ENCODE measurements around the gene BCL6B. TPM values are rescaled to one million over a fixed set of nuclear protein-coding genes. Genes with fewer than 3 reads are reported as not detected.

BCL6B gene
- total RNA-seq, 3 donors from 2014 or later = 1.4 to 5.9 (median 4.1) TPM

DNA sequence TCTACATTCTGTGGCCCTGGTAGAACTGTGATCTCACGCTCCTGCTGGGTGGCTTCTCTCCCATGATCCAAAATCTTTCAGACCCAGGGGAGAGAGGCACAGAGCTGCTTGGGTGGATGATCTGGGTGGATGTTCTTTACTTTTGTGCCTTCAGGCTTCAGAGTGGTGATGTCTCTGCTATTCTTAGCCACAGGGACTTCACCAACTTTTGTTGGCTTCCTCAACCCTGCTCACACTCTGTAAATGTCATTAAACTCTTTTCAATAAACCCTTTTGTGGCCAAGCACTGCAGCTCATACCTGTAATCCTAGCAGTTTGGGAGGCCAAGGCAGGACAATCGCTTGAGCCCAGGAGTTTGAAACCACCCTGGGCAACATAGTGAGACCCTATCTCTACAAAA, 49.6 kb downstream of the BCL6B start:
- no peaks in the 10 kb centered on the region for H3K4me1 ChIP-seq
- no peaks in the 10 kb centered on the region for H3K36me3 ChIP-seq
- DNase-seq (ENCODE audit: low spot score in 2 of 2) = no peak
- TF ChIP-seq POLR2AphosphoS5 (IDR thresholded peaks at IDR 0.05) (no peak), POLR2A (IDR thresholded peaks at IDR 0.05) (no peak)
- TF ChIP-seq, protein P1, sequence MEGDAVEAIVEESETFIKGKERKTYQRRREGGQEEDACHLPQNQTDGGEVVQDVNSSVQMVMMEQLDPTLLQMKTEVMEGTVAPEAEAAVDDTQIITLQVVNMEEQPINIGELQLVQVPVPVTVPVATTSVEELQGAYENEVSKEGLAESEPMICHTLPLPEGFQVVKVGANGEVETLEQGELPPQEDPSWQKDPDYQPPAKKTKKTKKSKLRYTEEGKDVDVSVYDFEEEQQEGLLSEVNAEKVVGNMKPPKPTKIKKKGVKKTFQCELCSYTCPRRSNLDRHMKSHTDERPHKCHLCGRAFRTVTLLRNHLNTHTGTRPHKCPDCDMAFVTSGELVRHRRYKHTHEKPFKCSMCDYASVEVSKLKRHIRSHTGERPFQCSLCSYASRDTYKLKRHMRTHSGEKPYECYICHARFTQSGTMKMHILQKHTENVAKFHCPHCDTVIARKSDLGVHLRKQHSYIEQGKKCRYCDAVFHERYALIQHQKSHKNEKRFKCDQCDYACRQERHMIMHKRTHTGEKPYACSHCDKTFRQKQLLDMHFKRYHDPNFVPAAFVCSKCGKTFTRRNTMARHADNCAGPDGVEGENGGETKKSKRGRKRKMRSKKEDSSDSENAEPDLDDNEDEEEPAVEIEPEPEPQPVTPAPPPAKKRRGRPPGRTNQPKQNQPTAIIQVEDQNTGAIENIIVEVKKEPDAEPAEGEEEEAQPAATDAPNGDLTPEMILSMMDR (IDR thresholded peaks at IDR 0.05) = no peak
- H3K27me3 ChIP-seq = no peaks in the 10 kb centered on the region
- H3K9me3 ChIP-seq = peaks cover 10 to 14% of the 10 kb centered on the region in 2 donors
- no peak overlapping the region for H3K27ac ChIP-seq
- H3K4me3 ChIP-seq = no peak overlapping the region
- intact Hi-C loops (cut with DNase I; ENCODE audit: low total_unique reads) = no loop called here

DNA sequence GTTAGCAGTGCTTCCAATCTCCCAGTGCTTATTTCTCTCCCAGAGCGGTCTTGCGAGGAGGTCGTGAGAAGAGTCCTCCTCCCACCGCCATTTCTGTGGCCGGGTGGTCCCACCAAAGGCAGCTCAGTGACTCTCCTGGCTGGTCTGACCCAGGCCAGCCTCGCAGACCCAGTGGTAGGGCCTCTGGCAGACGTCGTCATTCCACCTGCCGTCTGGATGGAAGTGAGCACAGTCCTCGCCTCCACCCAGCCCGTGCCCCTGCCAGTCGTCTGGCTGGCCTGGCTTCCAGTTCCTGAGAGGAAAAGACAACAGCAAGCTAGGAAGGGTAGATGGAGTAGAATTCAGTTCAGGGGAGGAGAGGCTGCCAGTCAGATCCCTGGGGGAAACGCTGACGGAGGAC, 52.1 kb downstream of the BCL6B start:
- Histone ChIP-seq H3K27ac (no peak overlapping the region), H3K27me3 (no peaks in the 10 kb centered on the region), H3K4me1 (no peaks in the 10 kb centered on the region), H3K36me3 (no peaks in the 10 kb centered on the region), H3K9me3 (no peaks in the 10 kb centered on the region), H3K4me3 (no peak overlapping the region)
- TF ChIP-seq POLR2AphosphoS5 (IDR thresholded peaks at IDR 0.05) (no peak), POLR2A (IDR thresholded peaks at IDR 0.05) (no peak)
- TF ChIP-seq, protein P1 (IDR thresholded peaks at IDR 0.05) = no peak
- peak in 1 of 2 donors; percentile 19 for DNase-seq (ENCODE audit: low spot score in 2 of 2)
- intact Hi-C loops (cut with DNase I; ENCODE audit: low total_unique reads) = no loop called here

DNA sequence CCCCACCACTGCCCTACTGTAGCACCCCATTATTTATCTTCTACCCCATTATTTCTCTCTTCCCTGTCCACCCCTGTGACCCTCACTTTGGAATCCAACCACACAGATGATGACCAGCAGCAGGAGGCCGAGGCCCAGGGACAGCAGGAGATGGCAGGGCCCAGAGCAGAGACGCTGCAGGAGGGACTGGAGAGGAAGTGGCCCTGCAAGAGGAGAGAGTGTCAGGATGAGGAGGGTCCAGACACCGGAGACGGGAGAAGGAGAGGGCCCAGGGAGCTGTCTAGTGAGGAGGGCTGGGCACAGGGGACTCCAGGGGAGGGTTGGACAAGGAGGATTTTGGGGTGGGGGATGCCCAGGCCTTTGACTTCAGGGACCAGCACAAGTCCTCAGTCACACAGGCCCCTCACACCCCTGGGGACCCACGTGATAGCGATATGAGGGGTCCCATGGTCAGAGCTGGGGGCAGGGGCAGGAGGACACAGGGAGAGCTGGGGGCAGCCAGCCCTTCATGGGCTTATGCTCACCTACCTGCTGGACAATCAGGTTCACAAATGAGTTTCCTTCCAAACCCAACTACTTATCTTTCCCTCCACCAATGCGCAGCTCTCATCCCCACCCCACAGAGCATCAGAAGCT, 55.2 kb downstream of the BCL6B start:
- intact Hi-C loops (cut with DNase I; ENCODE audit: low total_unique reads) = no loop called here
- no peaks in the 10 kb centered on the region for H3K4me1 ChIP-seq
- no peak overlapping the region for H3K4me3 ChIP-seq
- no peaks in the 10 kb centered on the region for H3K9me3 ChIP-seq
- H3K36me3 ChIP-seq = no peaks in the 10 kb centered on the region
- DNase-seq (ENCODE audit: low spot score in 2 of 2) = peak in 1 of 2 donors; percentile 35
- TF ChIP-seq POLR2A (IDR thresholded peaks at IDR 0.05) (no peak), POLR2AphosphoS5 (IDR thresholded peaks at IDR 0.05) (no peak)
- TF ChIP-seq, protein P1 (IDR thresholded peaks at IDR 0.05) = no peak
- H3K27ac ChIP-seq = no peak overlapping the region
- no peaks in the 10 kb centered on the region for H3K27me3 ChIP-seq

DNA sequence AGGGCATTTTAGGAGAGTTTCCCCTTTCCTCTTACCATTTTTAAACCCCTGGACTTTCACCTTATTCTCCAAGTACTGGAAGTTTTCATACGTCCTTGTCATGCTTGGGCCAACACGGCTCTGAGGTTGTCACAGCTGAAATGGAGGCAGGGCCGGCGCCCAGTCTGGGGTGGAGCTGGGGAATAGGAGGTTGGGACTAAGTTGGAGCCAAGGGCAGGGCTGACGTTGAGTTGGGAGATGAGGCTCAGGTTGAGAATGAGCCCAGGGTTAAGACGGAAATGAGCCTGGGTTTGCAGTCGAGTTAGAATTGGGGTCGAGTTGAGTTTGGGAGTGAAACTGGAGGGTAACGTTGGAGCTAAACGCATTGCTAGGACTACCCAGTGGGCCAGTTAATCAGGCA, 55.9 kb downstream of the BCL6B start:
- Histone ChIP-seq H3K9me3 (no peaks in the 10 kb centered on the region), H3K27me3 (no peaks in the 10 kb centered on the region), H3K4me3 (no peak overlapping the region), H3K4me1 (no peaks in the 10 kb centered on the region), H3K36me3 (no peaks in the 10 kb centered on the region), H3K27ac (no peak overlapping the region)
- DNase-seq (ENCODE audit: low spot score in 2 of 2) = peak in 1 of 2 donors; percentile 33
- TF ChIP-seq POLR2A (IDR thresholded peaks at IDR 0.05) = no peak
- intact Hi-C loops (cut with DNase I; ENCODE audit: low total_unique reads) = no loop called here

Other genes starting within 250 kb of the BCL6B start
- 1 to 10 TPM in 2 of 3 donors, not detected in 1; 1.0 to 1.3 TPM for gene FBXO39, start 246.8 kb upstream of the BCL6B start, total RNA-seq
- not detected for gene TEKT1, start 191.3 kb upstream of the BCL6B start, total RNA-seq
- not detected for gene ALOX12, start 27.0 kb upstream of the BCL6B start, total RNA-seq
- 100 to 1,000 TPM in 1 of 3 donors, 10 to 100 TPM in 2; 18.7 to 154 (median 93.4) TPM for gene RNASEK, start 10.4 kb upstream of the BCL6B start, total RNA-seq
- gene SLC16A13, start 13.0 kb downstream of the BCL6B start, total RNA-seq = 1 to 10 TPM in 2 of 3 donors, under 1 TPM in 1; 0.32 to 3.5 (median 2.6) TPM
- 1 to 10 TPM in 2 of 3 donors, not detected in 1; 1.5 to 3.6 TPM for gene SLC16A11, start 21.0 kb downstream of the BCL6B start, total RNA-seq
- 10 to 100 TPM in 1 of 3 donors, 1 to 10 TPM in 2; 2.8 to 15.8 (median 2.9) TPM for gene CLEC10A, start 57.2 kb downstream of the BCL6B start, total RNA-seq
- under 1 TPM; 0.33 to 0.96 (median 0.88) TPM for gene ASGR2, start 91.8 kb downstream of the BCL6B start, total RNA-seq
- gene ASGR1, start 156.3 kb downstream of the BCL6B start, total RNA-seq = 1 to 10 TPM; 1.0 to 1.4 (median 1.3) TPM
- 10 to 100 TPM in 2 of 3 donors, 1 to 10 TPM in 1; 7.2 to 18.4 (median 11.1) TPM for gene DLG4, start 196.8 kb downstream of the BCL6B start, total RNA-seq
- 1,000 to 10,000 TPM in 1 of 3 donors, 100 to 1,000 TPM in 2; 421 to 1,002 (median 829) TPM for gene ACADVL, start 196.9 kb downstream of the BCL6B start, total RNA-seq
- 10 to 100 TPM; 32.0 to 58.2 (median 47.9) TPM for gene DVL2, start 211.5 kb downstream of the BCL6B start, total RNA-seq
- 10 to 100 TPM; 22.1 to 40.4 (median 37.7) TPM for gene PHF23, start 216.4 kb downstream of the BCL6B start, total RNA-seq
- gene GABARAP, start 219.4 kb downstream of the BCL6B start, total RNA-seq = 100 to 1,000 TPM; 620 to 765 (median 631) TPM
- 10 to 100 TPM; 35.7 to 67.5 (median 60.5) TPM for gene CTDNEP1, start 228.7 kb downstream of the BCL6B start, total RNA-seq
- gene ELP5, start 229.2 kb downstream of the BCL6B start, total RNA-seq = 10 to 100 TPM; 26.9 to 36.7 (median 30.6) TPM
- 10 to 100 TPM in 2 of 3 donors, 1 to 10 TPM in 1; 5.4 to 95.9 (median 60.0) TPM for gene CLDN7, start 239.4 kb downstream of the BCL6B start, total RNA-seq